Coronary artery (tissue), 2 donors: ENCODE data around the gene SCAMP4.

Experiments used
- DNase-seq: peaks from one replicate; pipeline ENCODE4 v3.0.0-alpha.2; 2017; ENCODE audit warnings: low spot score
- H3K27ac ChIP-seq, 2 donors: fragments of 200-600 bp; sonication (generic); one replicate each; pipeline ENCODE4 v1.5.1; 2016 to 2019
- H3K4me3 ChIP-seq: fragments of 200-600 bp; sonication (generic); 2 replicates; pipeline ENCODE4 v1.5.1; 2016; ENCODE audit warnings: mild to moderate bottlenecking, moderate library complexity
- CTCF ChIP-seq: fragments of 200-600 bp; sonication (generic); IDR thresholded peaks from one replicate; pipeline ENCODE4 v1.5.1; 2019; ENCODE audit warnings: antibody characterized with exemption

SCAMP4 gene

GRCh38 chr19:1952635-1953034 lies 47.4 kb downstream of the SCAMP4 start:
- no peak for TF ChIP-seq CTCF

GRCh38 chr19:1953037-1953436 lies 47.8 kb downstream of the SCAMP4 start:
- TF ChIP-seq CTCF: no peak
- H3K27ac ChIP-seq: no peak overlapping the region
- DNase-seq: no peak
- no peak overlapping the region for H3K4me3 ChIP-seq

More at GRCh38 chr19:1952635-1953034, 47.4 kb downstream of the SCAMP4 start:
- Histone ChIP-seq H3K27ac (no peak overlapping the region), H3K4me3 (no peak overlapping the region)
- DNase-seq: no peak

GRCh38 chr19:1953441-1954094 lies 48.4 kb downstream of the SCAMP4 start:
- no peak for TF ChIP-seq CTCF
- H3K27ac ChIP-seq: no peak overlapping the region
- no peak overlapping the region for H3K4me3 ChIP-seq
- DNase-seq: no peak

- TF ChIP-seq CTCF: no peak
- no peak for DNase-seq
These were observed 49.3 kb downstream of the SCAMP4 start for GRCh38 chr19:1954532-1954933.

GRCh38 chr19:1955171-1956121 lies 50.2 kb downstream of the SCAMP4 start:
- TF ChIP-seq CTCF: no peak
- no peak for DNase-seq
- Histone ChIP-seq H3K27ac (no peak overlapping the region), H3K4me3 (no peak overlapping the region)

More at GRCh38 chr19:1954532-1954933, 49.3 kb downstream of the SCAMP4 start:
- Histone ChIP-seq H3K27ac (no peak overlapping the region), H3K4me3 (no peak overlapping the region)

- H3K4me3 ChIP-seq: no peak overlapping the region
- no peak for TF ChIP-seq CTCF
- H3K27ac ChIP-seq: no peak overlapping the region
- no peak for DNase-seq
These were observed 50.9 kb downstream of the SCAMP4 start for GRCh38 chr19:1956122-1956494.
